Mononuclear cell (primary cell): ENCODE results near the gene SLC16A4. TPM values are rescaled to one million over a fixed set of nuclear protein-coding genes. Genes with fewer than 3 reads are reported as not detected.

ENCODE experiments used
- H3K27me3 ChIP-seq: 2 replicates; pipeline ENCODE4 v1.6.0; 2011; ENCODE audit warnings: low read length, control low read depth; ENCODE audit not compliant: insufficient read depth
- H3K4me1 ChIP-seq: 2 replicates; pipeline ENCODE4 v1.5.1; 2011; ENCODE audit warnings: mild to moderate bottlenecking, low read length, control low read depth; ENCODE audit not compliant: insufficient read depth
- H3K4me3 ChIP-seq: 2 replicates; pipeline ENCODE4 v1.5.1; 2011; ENCODE audit warnings: mild to moderate bottlenecking, low read length, moderate library complexity
- H3K9me3 ChIP-seq: 2 replicates; pipeline ENCODE4 v1.5.1; 2011; ENCODE audit warnings: low read depth, mild to moderate bottlenecking, control low read depth, low read length
- total RNA-seq: library from RNA; depleted of rRNA; stranded (reverse); fragments of >200 nt; gene quantifications from one replicate; pipeline ENCODE4 v1.2.3, GENCODE V29; 2012

Gene SLC16A4
- total RNA-seq, 1 donor = not detected

- no peaks in the 10 kb centered on the region for H3K27me3 ChIP-seq
- H3K9me3 ChIP-seq = no peaks in the 10 kb centered on the region
- no peak overlapping the region for H3K4me3 ChIP-seq
- H3K4me1 ChIP-seq = no peaks in the 10 kb centered on the region
These were observed 3.1 kb upstream of the SLC16A4 start for GRCh38 chr1:110393691-110394492.

- no peak overlapping the region for H3K4me3 ChIP-seq
These were observed 2.5 kb upstream of the SLC16A4 start for GRCh38 chr1:110393286-110393685.

GRCh38 chr1:110390096-110390495 is 730 bp downstream of the SLC16A4 start:
- Histone ChIP-seq H3K27me3 (no peaks in the 10 kb centered on the region), H3K9me3 (no peaks in the 10 kb centered on the region), H3K4me1 (peaks cover 11% of the 10 kb centered on the region), H3K4me3 (no peak overlapping the region)

More at GRCh38 chr1:110393286-110393685, 2.5 kb upstream of the SLC16A4 start:
- Histone ChIP-seq H3K9me3 (no peaks in the 10 kb centered on the region), H3K27me3 (no peaks in the 10 kb centered on the region), H3K4me1 (no peaks in the 10 kb centered on the region)

DNA sequence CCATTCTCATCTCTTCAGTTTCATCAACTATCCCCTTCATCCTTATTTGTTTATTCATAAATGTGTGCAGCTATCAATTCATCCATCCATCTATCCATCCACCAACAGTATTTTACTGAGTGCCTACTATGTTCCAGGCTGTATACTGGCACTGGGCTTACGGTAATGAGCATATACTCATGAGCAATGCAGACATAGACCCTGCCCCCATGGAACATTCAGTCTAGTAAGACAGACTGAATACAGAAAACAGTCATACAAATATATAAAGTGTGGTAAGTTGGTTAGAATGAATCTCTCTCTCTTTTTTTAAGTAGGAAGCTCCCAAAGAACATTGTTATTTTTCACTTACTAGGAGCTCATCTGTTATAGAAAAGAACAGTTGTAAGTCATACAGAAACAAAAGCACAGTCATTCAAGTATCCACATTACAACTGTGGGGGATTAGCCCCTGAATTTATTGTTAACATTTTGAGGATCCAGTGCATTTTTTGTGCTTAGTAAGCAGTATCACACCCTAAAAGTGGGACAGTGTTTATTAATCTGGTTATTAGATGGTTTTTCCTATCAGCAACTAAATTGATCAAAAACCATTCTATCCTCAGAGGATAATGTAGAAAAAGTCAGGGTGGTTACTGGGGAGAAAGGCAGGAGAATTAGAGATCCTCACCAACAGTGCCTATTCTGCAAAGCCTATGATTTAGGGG is 3.6 kb downstream of the SLC16A4 start:
- Histone ChIP-seq H3K4me3 (no peak overlapping the region), H3K27me3 (no peaks in the 10 kb centered on the region), H3K4me1 (peaks cover 34% of the 10 kb centered on the region), H3K9me3 (no peaks in the 10 kb centered on the region)

DNA sequence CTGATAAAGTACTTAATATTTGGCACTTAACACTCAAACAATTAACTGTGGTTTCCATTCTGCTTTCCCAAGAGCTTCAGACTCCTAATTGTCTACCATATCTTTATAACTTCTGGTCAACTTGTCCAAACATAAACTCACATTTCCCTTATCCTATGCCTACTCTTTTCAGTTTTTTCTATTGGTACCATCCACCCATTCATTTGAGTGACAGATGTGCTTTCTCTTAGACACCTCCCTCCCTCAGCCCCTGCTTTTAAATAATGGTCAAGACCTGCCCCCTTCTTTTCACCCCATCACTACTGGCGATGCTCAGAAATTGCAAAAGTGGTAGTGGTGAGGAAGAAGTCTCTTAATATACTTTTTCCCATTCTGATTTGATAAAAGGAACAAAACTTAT is 5.5 kb downstream of the SLC16A4 start:
- H3K4me3 ChIP-seq = no peak overlapping the region
- peaks cover 46% of the 10 kb centered on the region for H3K4me1 ChIP-seq
- no peaks in the 10 kb centered on the region for H3K27me3 ChIP-seq
- no peaks in the 10 kb centered on the region for H3K9me3 ChIP-seq

DNA sequence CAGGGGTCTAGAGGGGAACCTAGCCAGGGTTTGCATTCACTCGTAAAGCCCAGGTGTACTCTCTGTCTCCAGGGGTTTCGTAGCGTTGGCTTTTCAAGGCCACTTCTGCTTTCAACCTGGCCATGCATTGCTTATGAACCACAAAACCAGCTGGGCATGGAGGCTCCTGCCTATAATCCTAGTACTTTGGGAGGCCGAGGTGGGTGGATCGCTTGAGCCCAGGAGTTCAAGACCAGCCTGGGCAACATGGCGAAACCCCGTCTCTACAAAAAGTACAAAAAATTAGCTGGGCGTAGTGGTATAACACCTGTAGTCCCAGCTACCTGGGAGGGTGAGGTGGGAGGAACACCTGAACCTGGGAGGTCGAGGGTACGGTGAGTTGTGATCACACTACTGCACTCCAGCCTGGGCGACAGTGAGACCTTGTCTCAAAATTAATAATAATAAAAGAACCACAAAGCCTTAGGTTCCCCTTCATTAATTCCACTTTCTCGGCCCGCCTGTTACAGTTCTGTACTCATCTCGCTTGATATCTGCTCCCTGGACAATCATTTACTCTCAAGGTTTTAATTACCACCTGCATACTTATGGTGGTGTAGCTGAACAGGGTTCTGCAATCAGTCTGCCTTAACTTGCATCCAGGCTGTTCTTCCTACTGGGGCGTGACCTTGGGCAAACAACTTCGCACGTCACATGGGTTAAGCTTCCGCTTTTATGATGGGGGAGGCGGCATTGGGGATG is 6.1 kb downstream of the SLC16A4 start:
- H3K27me3 ChIP-seq = no peaks in the 10 kb centered on the region
- H3K4me3 ChIP-seq = no peak overlapping the region
- H3K4me1 ChIP-seq = peaks cover 51% of the 10 kb centered on the region
- H3K9me3 ChIP-seq = no peaks in the 10 kb centered on the region

- H3K27me3 ChIP-seq = no peaks in the 10 kb centered on the region
- no peaks in the 10 kb centered on the region for H3K9me3 ChIP-seq
- H3K4me1 ChIP-seq = peaks cover 55% of the 10 kb centered on the region
- H3K4me3 ChIP-seq = no peak overlapping the region
These were observed 7.4 kb downstream of the SLC16A4 start for GRCh38 chr1:110383251-110383990.

DNA sequence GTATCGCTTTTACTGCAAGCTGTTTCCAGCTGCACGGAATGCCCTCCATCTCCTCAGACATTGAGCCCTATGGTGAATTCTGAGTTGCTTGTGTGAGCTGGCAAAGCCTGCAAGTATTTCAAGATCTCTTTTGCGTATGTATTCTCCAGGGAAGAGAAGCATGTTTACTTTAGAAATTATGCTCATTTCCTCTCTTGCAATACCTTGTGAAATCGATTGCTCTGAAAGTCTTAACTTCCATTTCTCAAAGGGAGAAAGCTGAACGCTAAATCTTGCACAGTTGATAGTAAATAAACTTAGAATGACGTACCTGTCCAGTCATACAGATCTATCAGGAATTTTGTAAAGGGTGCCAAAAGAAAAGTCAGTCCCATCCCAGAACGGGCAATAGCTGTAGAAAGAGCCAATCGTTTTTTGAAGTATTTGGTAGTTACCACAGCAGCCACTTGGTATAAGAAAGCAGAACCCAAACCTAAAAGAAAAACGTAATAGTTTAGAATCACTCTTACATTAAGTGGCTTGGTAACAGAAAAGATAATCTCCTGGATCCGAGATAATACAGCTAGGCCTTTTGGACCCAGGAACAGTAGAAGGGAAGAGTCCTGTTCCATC is 10.0 kb downstream of the SLC16A4 start:
- no peaks in the 10 kb centered on the region for H3K9me3 ChIP-seq
- peaks cover 49% of the 10 kb centered on the region for H3K4me1 ChIP-seq
- no peak overlapping the region for H3K4me3 ChIP-seq
- no peaks in the 10 kb centered on the region for H3K27me3 ChIP-seq

DNA sequence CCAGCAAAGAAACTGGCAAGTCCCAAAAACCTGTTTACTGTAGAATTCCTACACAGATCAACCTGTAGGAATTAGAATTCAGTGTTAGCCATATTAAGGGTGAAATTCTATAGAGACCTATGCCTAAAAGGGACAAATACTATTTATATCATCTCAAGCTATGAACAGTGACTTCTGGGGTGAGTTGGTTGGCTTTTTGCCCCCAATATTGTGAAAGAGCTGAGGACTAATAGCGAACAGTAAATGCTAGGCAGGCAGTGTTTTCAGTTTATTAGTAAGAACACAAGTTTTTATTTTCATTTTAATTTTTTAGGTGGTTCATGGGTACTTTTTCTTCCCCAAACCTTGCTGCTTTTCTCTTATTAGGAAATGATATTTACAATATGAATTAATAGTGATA is 15.3 kb downstream of the SLC16A4 start:
- peaks cover 9% of the 10 kb centered on the region for H3K4me1 ChIP-seq
- H3K9me3 ChIP-seq = no peaks in the 10 kb centered on the region
- H3K4me3 ChIP-seq = no peak overlapping the region
- H3K27me3 ChIP-seq = no peaks in the 10 kb centered on the region

GRCh38 chr1:110370827-110371226 is 20.0 kb downstream of the SLC16A4 start:
- no peak overlapping the region for H3K4me3 ChIP-seq
- no peaks in the 10 kb centered on the region for H3K27me3 ChIP-seq
- no peaks in the 10 kb centered on the region for H3K4me1 ChIP-seq
- no peaks in the 10 kb centered on the region for H3K9me3 ChIP-seq

- no peaks in the 10 kb centered on the region for H3K9me3 ChIP-seq
- H3K27me3 ChIP-seq = no peaks in the 10 kb centered on the region
- H3K4me3 ChIP-seq = no peak overlapping the region
- peaks cover 6% of the 10 kb centered on the region for H3K4me1 ChIP-seq
These were observed 26.6 kb downstream of the SLC16A4 start for GRCh38 chr1:110364221-110364620.

DNA sequence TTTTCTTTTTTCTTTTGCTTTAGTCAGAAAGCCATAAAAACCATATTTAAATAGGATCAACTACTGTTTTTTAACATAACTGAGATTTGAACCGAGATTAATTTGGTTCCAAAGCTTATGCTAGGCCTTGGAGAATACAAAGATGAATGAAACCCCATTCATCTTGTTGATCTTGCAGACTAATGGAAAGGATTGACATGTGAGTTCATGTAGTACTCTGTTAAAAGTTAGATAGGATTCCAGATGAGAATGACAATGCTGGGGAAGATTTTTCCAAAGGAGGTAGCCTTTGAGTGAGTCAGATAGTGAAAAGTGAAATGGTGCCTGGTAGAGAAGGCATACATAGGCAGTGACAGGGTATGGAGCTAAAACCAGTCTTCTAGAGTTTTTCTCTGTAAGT is 29.0 kb downstream of the SLC16A4 start:
- H3K9me3 ChIP-seq = no peaks in the 10 kb centered on the region
- H3K27me3 ChIP-seq = no peaks in the 10 kb centered on the region
- H3K4me1 ChIP-seq = peaks cover 6% of the 10 kb centered on the region
- no peak overlapping the region for H3K4me3 ChIP-seq

- Histone ChIP-seq H3K4me3 (no peak overlapping the region), H3K4me1 (peaks cover 6% of the 10 kb centered on the region), H3K27me3 (no peaks in the 10 kb centered on the region), H3K9me3 (no peaks in the 10 kb centered on the region)
These were observed 30.4 kb downstream of the SLC16A4 start for GRCh38 chr1:110360431-110360830.

DNA sequence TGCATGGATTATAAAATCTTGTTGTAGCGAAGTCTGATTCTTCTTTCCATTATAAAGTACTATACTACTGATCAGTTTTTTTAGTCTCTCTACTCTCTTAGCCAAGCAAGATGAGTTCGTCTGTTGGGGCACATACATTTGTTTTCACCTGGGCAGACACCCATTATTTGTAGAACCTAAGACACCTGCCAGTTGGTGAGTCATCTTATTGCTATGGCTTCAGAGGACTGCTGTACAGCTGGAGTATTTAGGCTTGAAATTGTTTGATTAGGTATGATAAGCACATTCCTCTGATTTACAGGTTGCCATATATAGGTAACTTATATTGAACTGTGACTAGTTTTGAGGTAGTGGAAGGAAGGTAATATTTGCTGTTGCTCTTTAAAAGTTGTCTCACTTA is 34.4 kb downstream of the SLC16A4 start:
- peaks cover 6% of the 10 kb centered on the region for H3K4me1 ChIP-seq
- no peaks in the 10 kb centered on the region for H3K9me3 ChIP-seq
- H3K27me3 ChIP-seq = no peaks in the 10 kb centered on the region
- H3K4me3 ChIP-seq = no peak overlapping the region
